Fibroblast of skin of scalp (primary cell): Measurements from ENCODE around the gene GIT2.

Source experiments
- DNase-seq: peaks from one replicate; pipeline ENCODE4 v3.0.0-alpha.2; 2013

GIT2 gene

GRCh38 chr12:109888179-109889020, 107.8 kb downstream of the GIT2 start:
- DNase-seq: peak; percentile 90

GRCh38 chr12:109885616-109886015, 110.6 kb downstream of the GIT2 start:
- DNase-seq: no peak

DNA sequence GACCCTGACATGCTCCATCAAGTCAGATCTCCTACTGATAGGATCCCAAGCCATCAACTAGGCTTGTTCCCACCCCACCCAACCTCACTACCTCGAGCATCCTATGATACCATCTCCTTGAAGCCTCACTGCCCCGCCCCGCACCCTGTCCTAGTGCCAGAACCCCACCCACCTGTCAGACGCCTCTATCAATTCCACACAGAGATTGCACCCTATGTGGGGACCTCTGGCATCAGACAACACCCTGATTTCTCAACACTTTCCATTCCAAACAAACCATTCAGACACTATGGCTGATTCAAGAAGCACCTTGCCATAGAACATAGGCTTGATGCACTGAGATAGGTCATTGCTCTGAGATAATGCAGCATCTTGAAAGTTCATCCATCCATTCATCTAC, 112.7 kb downstream of the GIT2 start:
- no peak for DNase-seq

DNA sequence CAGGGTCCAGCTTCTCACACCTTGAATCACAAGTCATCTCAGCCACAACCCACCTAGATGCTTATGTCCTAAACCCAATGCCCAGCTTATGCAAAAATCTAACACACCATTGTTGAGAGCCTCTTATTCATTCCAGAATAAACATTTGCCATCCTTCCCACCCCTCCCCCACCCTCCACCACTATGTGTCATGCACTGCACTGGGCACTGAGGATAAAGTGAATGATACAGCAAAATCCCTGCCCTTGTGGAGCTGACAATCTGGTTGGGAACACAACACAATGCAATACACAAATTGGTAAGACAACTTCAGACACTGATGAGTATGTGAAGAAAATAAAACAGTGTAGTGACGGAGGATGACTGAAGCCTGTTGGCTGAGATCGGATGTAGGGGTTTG, 114.4 kb downstream of the GIT2 start:
- no peak for DNase-seq

DNA sequence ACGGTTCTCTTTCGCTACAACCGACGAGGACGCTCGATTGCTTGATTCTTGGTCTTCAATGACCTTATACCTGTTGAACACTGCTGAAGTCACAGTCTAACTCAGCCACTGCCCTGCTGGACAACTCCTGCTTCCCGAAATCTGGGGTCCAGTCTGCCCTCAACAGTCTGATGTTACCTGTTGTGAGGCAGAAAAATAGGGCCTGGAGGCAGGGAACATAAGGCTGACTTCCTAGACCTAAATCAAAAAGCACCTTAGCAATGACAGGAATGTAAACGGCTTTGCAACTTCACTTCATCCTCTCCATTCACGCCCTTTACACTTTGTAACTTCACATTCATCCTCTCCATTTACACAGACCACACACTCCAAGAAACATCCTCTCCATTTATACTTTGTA, 115.2 kb downstream of the GIT2 start:
- DNase-seq: no peak

- DNase-seq: peak; percentile 88
These were observed 115.9 kb downstream of the GIT2 start, which contains the start of gene GLTP for GRCh38 chr12:109880043-109880931. TSS of gene GLTP (minus strand) at chr12:109880541. CDS start at chr12:109880374, 167 bp downstream.
